Calu3 (cell line): Measurements from ENCODE around the gene GRAMD2B. TPM values are rescaled to one million over a fixed set of nuclear protein-coding genes. Genes with fewer than 3 reads are reported as not detected.

ENCODE experiments used
- BruUV-seq: library from RNA; stranded (reverse); fragments of 400-500 nt; replicated peaks from 2 replicates; lab custom pipeline; 2021; lab: Mats Ljungman, UMichigan
- CTCF ChIA-PET: fragments of 300-600 bp; sonication (Branson Sonifier 250); formaldehyde crosslinking; loops from one replicate; lab custom pipeline; 2022; ENCODE audit warnings: antibody characterized with exemption; lab: Charles Lee
- DNase-seq: peaks from one replicate; pipeline ENCODE4 v3.0.0; 2022
- H3K27ac Mint-ChIP-seq: one replicate; pipeline ENCODE4 v1.8.0; 2022; ENCODE audit warnings: mixed read lengths; ENCODE audit not compliant: unreplicated experiment
- H3K27me3 Mint-ChIP-seq: one replicate; pipeline ENCODE4 v1.8.0; 2022; ENCODE audit warnings: mixed read lengths; ENCODE audit not compliant: unreplicated experiment
- H3K36me3 Mint-ChIP-seq: one replicate; pipeline ENCODE4 v1.8.0; 2022; ENCODE audit warnings: mild to moderate bottlenecking, moderate library complexity, mixed read lengths; ENCODE audit not compliant: insufficient read depth, unreplicated experiment
- H3K4me1 Mint-ChIP-seq: one replicate; pipeline ENCODE4 v1.8.0; 2022; ENCODE audit warnings: mild to moderate bottlenecking, low read depth, mixed read lengths; ENCODE audit not compliant: unreplicated experiment
- H3K4me3 Mint-ChIP-seq: one replicate; pipeline ENCODE4 v1.8.0; 2022; ENCODE audit warnings: mild to moderate bottlenecking, low read depth, moderate library complexity, mixed read lengths; ENCODE audit not compliant: unreplicated experiment
- H3K9me3 Mint-ChIP-seq: one replicate; pipeline ENCODE4 v1.8.0; 2022; ENCODE audit warnings: low read depth, mixed read lengths; ENCODE audit not compliant: unreplicated experiment
- intact Hi-C: fragments of 100-400 bp; cut with micrococcal nuclease; formaldehyde crosslinking; loops from one replicate; pipeline ENCODE4 v1.10.0; 2022; ENCODE audit not compliant: unreplicated experiment
- total RNA-seq: library from RNA; stranded (reverse); gene quantifications from 2 replicates; pipeline ENCODE4 v1.2.3, GENCODE V29; 2022
- TF ChIP-seq, protein P1 (sequence below): fragments of 200-600 bp; IDR thresholded peaks from one replicate; pipeline ENCODE4 v1.8.0; 2022; ENCODE audit warnings: antibody characterized with exemption; ENCODE audit not compliant: unreplicated experiment

Gene GRAMD2B
- total RNA-seq, 1 experiment from 2014 or later = 23.0 TPM

DNA sequence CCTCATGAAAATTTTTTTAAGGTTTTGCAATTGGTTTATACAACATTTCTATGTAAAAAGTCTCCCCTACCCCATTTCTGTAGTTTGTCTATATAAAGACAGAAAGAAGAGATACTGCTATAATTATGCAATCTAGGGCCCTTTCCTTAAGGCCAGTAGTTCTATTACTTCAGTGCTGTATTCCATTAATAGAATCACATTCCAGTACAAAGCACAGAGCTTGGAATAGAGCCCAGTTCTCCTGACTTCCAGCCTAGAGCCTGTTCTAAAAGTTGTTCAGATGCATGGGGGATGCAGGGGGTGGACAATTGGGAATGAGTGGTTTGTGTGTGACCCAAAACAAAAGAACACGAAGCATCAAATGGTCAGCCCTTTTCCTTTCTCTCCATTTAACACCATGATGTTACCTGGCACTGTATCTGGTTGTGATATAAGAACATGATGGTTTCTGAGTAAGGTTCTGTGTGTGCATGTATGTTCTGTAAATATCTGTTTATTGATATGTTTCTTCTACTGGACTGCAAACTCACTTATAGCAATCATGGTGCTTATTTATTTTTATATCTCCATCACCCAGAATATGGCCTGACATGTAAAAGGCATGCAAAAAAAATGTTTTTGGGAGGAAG is 8.2 kb upstream of the GRAMD2B start:
- CTCF ChIA-PET = no interaction called here
- no peak overlapping the region for H3K27ac Mint-ChIP-seq
- H3K36me3 Mint-ChIP-seq = no peaks in the 10 kb centered on the region
- TF ChIP-seq, protein P1, sequence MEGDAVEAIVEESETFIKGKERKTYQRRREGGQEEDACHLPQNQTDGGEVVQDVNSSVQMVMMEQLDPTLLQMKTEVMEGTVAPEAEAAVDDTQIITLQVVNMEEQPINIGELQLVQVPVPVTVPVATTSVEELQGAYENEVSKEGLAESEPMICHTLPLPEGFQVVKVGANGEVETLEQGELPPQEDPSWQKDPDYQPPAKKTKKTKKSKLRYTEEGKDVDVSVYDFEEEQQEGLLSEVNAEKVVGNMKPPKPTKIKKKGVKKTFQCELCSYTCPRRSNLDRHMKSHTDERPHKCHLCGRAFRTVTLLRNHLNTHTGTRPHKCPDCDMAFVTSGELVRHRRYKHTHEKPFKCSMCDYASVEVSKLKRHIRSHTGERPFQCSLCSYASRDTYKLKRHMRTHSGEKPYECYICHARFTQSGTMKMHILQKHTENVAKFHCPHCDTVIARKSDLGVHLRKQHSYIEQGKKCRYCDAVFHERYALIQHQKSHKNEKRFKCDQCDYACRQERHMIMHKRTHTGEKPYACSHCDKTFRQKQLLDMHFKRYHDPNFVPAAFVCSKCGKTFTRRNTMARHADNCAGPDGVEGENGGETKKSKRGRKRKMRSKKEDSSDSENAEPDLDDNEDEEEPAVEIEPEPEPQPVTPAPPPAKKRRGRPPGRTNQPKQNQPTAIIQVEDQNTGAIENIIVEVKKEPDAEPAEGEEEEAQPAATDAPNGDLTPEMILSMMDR = no peak
- H3K4me1 Mint-ChIP-seq = peaks cover 15% of the 10 kb centered on the region
- intact Hi-C loops = no loop called here
- no peak for DNase-seq
- no peaks in the 10 kb centered on the region for H3K27me3 Mint-ChIP-seq
- H3K4me3 Mint-ChIP-seq = no peak overlapping the region
- H3K9me3 Mint-ChIP-seq = peaks cover 2% of the 10 kb centered on the region
- no TSS peak for BruUV-seq

DNA sequence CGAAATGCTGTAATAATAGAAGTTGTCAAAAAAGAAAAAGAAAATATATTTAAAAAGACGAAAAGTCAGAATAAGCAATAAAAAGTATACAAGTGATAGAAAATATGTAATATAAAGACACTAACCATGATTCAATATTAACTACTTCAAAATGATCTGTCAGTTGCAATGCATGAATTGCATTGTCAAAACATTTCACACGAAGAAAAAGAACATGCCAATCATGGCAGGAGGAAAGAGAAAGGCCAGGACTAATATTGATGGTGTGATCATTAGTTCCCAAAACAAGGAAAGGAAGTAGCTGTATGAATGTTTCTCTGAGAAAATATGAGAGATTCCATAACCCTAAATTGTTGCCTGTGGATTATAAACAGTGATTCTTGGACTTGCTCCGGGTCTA is 7.4 kb upstream of the GRAMD2B start:
- no TSS peak for BruUV-seq
- H3K9me3 Mint-ChIP-seq = peaks cover 2% of the 10 kb centered on the region
- no peak overlapping the region for H3K27ac Mint-ChIP-seq

DNA sequence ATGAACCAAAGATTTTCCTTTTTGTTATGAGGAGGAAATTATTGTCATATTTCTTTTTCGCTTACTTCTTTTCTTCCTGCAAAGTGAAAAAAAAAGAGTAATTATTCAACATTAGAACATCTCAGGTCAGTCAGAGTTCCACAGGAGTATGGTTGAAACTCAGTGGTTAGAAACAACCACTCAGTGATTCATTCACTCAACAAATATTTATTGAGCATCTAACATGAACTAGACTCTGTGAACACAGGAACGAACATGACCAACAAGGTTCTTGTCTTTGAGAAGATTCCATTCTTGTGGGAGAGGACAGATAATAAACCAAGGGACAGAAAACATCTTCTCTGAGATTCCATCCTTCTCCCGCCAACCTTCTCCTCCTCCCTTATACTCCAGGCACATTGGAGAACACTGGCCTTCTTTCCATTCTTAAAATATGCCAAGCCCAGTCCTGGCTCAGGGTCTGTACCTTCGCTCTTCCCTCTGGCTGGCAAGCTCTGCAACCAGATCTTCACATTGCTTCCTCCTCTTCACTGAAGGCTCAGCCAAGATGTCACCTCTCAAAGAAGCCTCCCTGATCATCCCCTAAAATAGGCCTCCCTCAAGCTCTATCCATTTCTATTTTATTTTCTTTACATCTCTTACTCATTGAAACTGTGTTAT is 6.8 kb upstream of the GRAMD2B start:
- TF ChIP-seq, protein P1 = no peak
- Mint-ChIP-seq H3K4me1 (peaks cover 15% of the 10 kb centered on the region), H3K4me3 (no peak overlapping the region), H3K27me3 (no peaks in the 10 kb centered on the region), H3K36me3 (no peaks in the 10 kb centered on the region), H3K27ac (no peak overlapping the region), H3K9me3 (peaks cover 2% of the 10 kb centered on the region)
- BruUV-seq = no TSS peak
- intact Hi-C loops = no loop called here
- DNase-seq = no peak
- CTCF ChIA-PET = no interaction called here

More for the DNA sequence above, 7.4 kb upstream of the GRAMD2B start:
- peaks cover 15% of the 10 kb centered on the region for H3K4me1 Mint-ChIP-seq
- CTCF ChIA-PET = no interaction called here
- no peak overlapping the region for H3K4me3 Mint-ChIP-seq
- DNase-seq = no peak
- no peaks in the 10 kb centered on the region for H3K36me3 Mint-ChIP-seq
- intact Hi-C loops = no loop called here
- TF ChIP-seq, protein P1 = no peak
- H3K27me3 Mint-ChIP-seq = no peaks in the 10 kb centered on the region

DNA sequence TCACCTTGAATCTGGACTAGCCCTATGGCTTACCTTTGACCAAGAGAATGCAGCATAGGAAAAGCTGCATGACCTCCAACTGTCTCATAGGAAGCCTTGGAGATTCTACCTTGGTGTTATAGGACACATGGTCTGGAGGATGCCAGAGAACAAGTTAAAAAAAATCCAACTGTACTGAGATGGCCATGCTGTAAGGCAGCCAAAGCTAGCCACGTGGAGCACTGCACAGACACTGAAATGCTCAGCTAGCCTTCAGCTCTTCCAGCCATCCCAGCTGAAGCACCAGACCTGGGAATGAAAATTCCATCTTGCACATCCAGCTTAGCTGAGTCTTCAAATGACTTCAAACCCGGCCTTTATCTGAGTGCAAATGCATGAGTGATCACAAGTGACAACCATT is 6.0 kb upstream of the GRAMD2B start:
- no peaks in the 10 kb centered on the region for H3K27me3 Mint-ChIP-seq
- TF ChIP-seq, protein P1 = no peak
- intact Hi-C loops = no loop called here
- DNase-seq = no peak
- H3K9me3 Mint-ChIP-seq = peaks cover 2% of the 10 kb centered on the region
- H3K36me3 Mint-ChIP-seq = no peaks in the 10 kb centered on the region
- H3K4me1 Mint-ChIP-seq = peaks cover 9% of the 10 kb centered on the region
- CTCF ChIA-PET = no interaction called here
- no TSS peak for BruUV-seq
- no peak overlapping the region for H3K27ac Mint-ChIP-seq
- no peak overlapping the region for H3K4me3 Mint-ChIP-seq
